ENCODE results near the gene FRAS1. TPM values are rescaled to one million over a fixed set of nuclear protein-coding genes. Genes with fewer than 3 reads are reported as not detected.

FRAS1 gene, protein sequence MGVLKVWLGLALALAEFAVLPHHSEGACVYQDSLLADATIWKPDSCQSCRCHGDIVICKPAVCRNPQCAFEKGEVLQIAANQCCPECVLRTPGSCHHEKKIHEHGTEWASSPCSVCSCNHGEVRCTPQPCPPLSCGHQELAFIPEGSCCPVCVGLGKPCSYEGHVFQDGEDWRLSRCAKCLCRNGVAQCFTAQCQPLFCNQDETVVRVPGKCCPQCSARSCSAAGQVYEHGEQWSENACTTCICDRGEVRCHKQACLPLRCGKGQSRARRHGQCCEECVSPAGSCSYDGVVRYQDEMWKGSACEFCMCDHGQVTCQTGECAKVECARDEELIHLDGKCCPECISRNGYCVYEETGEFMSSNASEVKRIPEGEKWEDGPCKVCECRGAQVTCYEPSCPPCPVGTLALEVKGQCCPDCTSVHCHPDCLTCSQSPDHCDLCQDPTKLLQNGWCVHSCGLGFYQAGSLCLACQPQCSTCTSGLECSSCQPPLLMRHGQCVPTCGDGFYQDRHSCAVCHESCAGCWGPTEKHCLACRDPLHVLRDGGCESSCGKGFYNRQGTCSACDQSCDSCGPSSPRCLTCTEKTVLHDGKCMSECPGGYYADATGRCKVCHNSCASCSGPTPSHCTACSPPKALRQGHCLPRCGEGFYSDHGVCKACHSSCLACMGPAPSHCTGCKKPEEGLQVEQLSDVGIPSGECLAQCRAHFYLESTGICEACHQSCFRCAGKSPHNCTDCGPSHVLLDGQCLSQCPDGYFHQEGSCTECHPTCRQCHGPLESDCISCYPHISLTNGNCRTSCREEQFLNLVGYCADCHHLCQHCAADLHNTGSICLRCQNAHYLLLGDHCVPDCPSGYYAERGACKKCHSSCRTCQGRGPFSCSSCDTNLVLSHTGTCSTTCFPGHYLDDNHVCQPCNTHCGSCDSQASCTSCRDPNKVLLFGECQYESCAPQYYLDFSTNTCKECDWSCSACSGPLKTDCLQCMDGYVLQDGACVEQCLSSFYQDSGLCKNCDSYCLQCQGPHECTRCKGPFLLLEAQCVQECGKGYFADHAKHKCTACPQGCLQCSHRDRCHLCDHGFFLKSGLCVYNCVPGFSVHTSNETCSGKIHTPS (N-terminal part only)
- total RNA-seq (2022; extraction: Qiagen RNA extraction): 2.0 to 3.3 TPM (median 2.6 TPM) in 5 replicates

DNA sequence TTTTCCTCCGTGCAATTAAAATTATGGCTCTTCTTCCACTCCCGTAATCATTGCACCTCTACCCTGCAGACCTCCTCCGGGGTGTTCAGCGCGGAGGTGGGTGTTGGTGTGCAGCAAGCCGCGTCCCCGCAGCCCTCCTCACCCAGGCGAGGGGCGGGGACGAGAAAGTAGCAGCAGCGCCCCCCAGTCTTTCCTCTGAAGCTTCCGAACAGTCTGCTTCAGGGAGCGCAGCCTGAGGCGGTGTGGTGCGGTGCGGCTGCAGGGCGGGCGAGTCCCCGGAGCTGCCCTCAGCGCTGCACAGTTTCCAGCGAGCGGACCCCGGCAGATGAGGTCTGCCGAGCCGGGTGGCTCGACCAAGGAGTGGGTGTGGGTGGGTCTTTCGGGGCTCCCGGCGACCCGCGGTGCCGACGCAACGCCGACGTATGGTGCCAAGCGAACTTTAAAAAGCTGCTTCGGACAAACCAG is at the start of gene FRAS1:
Gene FRAS1, plus strand, starts transcription at position 189 of the 465 bp plus-strand sequence. CDS start 687 bp downstream, outside the sequence.

DNA sequence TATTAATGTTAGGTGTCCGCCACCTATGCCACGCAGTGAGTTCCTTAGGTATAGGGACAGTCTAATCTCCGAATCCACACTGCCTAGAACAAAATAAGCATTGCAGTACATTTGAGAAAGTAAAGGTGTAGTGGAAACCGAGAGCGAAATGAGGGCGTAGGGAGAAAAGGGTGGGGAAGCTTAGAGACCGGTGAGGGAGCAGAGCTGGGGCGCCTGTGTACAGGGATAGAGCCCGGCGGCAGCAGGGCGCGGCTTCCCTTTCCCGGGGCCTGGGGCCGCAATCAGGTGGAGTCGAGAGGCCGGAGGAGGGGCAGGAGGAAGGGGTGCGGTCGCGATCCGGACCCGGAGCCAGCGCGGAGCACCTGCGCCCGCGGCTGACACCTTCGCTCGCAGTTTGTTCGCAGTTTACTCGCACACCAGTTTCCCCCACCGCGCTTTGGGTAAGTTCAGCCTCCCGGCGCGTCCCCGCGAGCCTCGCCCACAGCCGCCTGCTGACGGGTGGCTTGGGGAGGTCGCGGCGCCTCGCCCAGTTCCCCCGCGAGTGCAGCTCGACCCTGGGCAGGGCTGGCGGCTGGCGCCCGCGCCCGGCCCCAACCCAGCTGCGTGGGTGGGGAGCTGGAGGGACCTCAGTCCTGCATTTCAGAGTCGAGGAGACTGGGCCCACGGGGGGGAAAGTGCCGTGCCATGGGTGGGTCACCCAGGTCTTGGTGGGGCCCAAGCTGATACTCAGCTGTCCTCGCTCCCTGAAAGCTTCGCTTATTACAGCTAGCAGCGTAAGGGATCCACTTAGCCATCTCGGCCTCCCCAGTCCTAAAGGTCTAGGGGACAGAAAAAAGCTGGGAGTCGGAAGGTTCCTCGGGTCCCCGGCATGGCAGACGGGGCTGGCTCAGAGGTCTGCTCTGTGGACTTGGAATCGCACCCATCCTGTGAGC is 494.6 kb downstream of the FRAS1 start, which contains the start of gene ANXA3:
Gene ANXA3, plus strand, starts transcription at position 351 of the 932 bp plus-strand sequence. CDS start 2,704 bp downstream, outside the sequence.

Other genes starting within 250 kb of the FRAS1 start
- gene CNOT6L, start 238.0 kb upstream of the FRAS1 start, total RNA-seq (2022; extraction: Qiagen RNA extraction): 6.2 to 12.0 TPM (median 9.4 TPM) in 5 replicates
- gene MRPL1, start 194.5 kb upstream of the FRAS1 start, total RNA-seq (2022; extraction: Qiagen RNA extraction): 20.9 to 27.2 TPM (median 26.9 TPM) in 5 replicates